CD4-positive, alpha-beta T cell treated with Interferon alpha-2 for 1 hour (primary cell): ENCODE measurements around the gene MEIS1.

Source experiments
- DNase-seq, 2 donors: peaks; one replicate each; pipeline ENCODE4 v3.0.0-alpha.2; 2020 to 2022

Gene MEIS1

DNA sequence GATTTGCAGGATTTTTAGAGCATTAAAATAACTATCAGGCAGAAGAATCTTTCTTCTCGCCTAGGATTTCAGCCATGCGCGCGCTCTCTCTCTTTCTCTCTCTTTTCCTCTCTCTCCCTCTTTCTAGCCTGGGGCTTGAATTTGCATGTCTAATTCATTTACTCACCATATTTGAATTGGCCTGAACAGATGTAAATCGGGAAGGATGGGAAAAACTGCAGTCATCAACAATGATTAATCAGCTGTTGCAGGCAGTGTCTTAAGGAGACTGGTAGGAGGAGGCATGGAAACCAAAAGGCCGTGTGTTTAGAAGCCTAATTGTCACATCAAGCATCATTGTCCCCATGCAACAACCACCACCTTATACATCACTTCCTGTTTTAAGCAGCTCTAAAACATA, 137.0 kb downstream of the MEIS1 start:
- DNase-seq, result no peak

- no peak for DNase-seq
These were observed 137.5 kb downstream of the MEIS1 start for GRCh38 chr2:66572391-66572790.

DNA sequence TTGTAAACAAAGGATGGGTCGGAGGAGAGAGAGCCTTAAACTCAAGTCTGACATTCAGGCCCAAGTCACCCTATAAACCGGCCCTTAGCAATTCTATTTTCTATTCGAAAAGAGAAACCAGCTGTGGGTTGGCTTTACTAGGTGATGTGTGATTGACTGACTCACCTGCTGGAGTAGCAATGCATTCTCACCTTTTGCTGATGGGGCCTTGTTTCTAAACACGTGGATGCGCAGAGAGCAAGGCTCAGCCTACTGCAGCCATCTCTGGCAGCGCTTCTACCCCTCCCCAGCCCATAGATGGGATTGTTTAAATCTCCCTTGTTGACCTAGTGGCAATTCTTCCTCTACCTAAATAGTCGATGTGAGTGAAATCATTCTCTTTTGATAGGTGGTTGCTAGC, 138.5 kb downstream of the MEIS1 start:
- no peak for DNase-seq

DNA sequence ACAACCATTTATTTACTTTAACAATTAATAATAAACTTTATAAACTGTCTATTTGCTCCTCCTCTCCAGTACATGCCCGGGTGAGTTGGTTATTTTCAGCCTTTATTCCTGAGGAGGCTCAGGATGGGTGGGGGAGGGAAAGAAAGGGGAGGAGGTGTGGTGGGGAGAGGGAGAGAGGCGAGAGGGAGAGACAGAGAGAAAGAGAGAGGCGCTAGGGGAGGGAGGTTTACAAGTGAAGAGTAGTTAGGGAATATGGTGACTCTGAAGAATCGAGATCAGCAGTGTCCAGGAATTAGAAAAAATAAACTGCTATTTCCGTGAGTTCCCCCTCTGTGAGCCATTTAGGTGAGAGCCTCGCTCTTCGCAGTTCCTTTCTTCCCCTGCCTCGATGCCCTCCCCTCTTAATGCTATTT, 138.9 kb downstream of the MEIS1 start:
- DNase-seq, result no peak

DNA sequence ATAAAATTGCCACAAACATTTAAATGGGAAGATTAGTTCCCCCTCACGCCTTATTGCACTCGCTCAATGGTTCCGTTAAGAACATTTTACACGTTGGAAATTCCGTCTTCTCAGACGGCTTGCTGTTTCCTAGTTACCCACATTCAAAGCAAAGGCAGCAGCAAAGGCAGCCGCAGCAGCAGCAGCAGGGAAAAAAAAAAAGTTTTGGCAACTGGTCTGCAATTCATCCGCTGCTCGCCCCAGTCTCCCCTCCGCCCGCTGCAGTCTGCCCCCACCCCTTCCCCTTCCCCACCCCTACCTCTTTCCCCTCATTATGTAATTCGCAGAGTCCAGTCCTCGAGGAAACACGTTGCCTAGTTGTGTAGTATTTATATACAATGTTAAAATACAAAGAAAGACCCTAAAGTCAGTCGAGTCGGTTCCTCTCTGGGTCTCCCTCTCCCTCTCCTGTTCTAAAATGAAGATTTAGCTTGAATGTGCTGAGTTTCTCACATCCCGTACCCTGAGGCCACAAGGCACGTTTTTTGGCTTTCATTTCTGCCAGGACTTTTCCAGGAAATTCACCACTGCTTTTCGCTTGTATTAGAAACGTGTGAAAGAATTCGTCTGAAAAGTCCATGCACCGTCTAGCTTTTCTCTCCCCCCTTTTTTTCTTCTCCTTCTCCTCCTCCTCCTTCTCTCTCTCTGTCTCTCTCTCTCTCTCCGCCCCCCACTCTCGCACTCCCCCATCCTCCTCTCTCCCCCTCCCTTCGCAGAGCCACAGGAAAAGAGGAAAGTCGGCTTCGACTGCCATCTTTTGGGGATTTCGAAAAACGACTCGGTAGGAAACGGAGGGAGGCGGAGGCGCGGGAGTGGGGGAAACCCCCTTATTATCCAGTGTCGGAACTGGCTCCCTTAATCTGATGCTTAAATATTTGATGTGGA, 140.0 kb downstream of the MEIS1 start:
- no peak for DNase-seq

DNA sequence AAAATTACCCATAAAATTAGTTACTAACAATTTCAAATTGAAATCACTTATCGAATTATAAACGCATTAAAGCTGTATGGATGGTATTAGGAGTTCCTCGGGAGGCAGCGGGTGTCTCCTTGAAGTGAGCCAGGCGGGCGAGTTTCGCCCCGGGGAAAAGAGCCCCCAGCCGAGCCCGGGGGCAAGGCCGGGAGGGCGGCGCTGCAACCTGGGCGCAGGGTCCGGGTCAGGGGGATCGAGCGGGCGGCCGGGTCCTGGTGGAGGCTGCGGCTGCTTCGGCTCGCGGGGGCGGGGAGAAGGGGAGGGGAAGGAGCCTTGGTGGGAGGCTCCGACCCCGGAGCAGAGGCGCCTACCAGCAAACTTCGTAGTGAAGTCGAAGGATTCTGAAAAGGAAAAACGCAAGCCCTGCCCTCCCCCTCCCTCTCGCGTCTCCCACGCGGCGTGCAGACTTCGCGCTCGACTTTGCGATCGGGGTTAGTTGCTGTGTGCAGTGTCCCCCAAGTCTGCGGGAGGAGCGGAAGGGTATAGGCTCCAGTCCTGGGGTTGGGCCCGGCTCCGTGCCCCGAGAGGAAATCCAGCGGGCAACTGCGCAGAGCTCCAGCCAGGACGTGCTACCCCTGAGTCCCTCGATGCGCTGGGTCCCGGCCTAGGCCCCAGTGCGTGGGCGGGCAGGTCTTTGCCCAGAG, 140.8 kb downstream of the MEIS1 start:
- DNase-seq, result no peak

GRCh38 chr2:66576311-66576560, 141.3 kb downstream of the MEIS1 start:
- no peak for DNase-seq

DNA sequence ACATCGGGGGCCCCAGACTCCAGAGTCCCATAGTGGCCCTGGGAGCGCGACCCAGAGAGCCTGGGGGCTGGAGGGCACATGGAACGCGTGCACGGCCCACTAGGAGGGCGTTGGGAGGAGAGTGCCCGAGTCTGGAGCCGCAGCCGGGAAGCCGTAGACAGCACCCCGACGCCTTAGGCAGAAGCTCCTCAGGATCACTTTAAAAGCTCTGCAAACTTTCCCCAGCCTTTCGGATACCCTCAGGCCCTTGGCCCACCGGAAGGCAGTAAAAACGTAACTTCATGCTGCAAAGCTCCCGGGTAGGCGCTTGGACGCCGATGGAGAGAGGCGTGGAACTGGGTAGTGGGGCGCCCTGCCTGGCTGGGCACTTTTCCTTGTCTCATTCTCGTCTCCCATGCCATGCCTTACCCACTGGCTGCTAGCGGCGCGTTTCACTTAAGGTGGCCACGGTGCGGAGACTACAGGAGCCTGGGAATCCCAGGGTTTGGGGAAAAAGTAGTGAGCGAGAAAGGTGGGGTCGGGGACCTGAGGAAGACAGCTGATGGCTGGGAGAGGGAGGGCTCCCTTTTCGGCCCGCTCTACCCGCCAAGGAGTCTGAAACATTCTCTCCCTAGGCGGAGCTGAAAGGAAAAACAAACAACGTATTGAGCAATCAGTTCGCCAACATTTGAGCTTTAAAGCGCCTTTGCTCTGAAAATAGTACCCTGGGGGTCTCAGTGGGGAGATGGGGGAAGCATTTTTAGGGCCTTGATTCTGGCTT, 141.8 kb downstream of the MEIS1 start:
- no peak for DNase-seq

GRCh38 chr2:66577321-66578053, 142.6 kb downstream of the MEIS1 start:
- DNase-seq, result no peak

GRCh38 chr2:66578054-66578686, 143.2 kb downstream of the MEIS1 start:
- DNase-seq, result no peak

DNA sequence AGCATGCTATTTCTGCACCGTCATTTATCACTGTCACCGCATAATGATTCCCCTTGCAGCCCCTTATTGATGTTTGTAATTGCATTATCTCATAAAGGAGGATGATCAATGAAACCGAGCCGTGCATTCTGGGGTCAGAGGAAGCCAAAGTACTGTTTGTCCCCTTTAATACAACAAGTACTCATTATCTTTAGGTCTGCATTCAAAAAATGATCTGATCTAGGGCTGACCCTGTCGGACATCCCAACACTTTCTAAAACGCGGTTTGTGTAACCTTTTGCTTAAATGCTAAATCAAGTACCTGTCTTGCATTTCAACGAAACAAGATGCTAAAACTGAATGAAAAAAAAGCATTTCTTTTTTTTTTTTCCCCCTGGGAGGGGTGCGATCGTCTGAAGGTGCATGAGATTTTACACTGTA, 143.8 kb downstream of the MEIS1 start:
- no peak for DNase-seq

- DNase-seq, result no peak
These were observed 144.5 kb downstream of the MEIS1 start for GRCh38 chr2:66579186-66580126.

DNA sequence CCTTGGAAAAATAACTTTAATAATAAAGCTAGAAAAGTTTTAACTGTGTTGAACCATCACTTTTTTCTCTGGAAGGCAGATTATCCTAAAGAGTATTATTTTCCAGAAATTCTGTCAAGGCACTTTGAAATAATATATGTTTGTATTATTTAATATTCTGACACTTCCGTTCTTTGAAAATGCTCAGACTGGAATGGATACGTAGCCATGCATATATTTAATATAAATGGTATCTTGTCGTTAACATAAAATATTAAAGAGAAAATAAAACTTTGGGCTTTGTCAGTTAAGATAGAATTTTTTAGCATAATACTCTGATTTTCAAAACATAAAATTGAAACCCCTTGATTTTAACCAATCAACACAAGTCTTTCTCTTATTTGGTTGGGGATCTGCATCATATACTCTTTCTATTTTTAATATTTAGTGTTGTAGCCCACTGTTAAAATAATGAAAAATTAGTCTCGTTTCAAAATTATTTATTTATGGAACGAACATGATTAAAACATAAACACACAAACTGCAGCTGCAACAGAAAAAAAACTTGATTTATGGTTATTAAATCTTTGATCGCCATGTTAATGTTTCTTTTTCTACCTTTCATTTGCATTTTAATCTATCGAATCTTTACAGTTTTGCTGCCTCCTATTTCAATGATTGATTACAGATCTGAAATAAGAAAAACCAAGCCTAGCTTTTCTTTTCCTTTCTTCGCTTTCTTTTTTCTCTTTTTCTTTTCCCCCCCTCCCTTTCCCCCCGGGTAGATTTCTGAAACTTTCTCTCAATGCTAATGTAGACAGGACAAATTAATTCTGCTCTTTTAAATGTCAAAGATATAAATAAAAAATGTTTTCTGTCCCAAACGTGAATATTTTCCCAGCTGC, 145.5 kb downstream of the MEIS1 start:
- DNase-seq, result no peak

DNA sequence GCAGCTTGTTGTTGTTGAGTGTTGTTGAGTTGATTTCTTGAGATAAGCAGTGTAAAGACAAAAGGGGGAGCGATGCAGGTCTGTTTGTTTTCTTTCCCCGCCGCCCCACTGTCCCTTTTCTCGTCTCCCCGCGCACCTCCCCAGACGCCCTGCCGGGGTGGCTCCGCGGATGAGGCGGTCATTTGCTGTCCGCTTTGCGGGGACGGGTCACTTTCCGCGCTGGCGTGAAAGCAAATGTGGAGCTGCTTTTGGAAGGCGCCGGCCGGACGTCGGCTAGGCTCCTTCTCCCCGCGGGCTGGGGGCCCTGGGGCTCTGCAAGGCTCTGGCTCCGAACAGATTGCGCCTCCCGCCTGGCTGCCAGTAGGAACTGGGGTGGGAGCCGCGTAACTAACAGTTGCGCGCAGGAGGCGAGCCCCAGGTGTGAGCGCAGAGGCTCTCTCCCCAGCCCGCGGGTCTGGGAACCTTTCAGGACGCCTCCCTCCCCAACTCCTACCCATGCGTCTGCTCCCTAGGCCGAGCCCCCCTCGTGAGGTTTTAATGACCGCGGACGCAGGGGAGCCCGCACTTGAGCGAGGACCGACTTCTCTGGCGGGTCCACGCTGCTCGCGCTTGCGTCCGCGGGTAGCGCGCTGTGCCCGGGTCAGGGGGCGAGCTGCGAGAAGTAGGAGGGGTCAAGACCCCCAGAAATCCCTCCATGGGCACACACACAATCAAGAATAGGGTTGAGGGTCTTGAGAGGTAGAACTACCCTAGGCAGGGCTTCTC, 146.6 kb downstream of the MEIS1 start:
- no peak for DNase-seq

DNA sequence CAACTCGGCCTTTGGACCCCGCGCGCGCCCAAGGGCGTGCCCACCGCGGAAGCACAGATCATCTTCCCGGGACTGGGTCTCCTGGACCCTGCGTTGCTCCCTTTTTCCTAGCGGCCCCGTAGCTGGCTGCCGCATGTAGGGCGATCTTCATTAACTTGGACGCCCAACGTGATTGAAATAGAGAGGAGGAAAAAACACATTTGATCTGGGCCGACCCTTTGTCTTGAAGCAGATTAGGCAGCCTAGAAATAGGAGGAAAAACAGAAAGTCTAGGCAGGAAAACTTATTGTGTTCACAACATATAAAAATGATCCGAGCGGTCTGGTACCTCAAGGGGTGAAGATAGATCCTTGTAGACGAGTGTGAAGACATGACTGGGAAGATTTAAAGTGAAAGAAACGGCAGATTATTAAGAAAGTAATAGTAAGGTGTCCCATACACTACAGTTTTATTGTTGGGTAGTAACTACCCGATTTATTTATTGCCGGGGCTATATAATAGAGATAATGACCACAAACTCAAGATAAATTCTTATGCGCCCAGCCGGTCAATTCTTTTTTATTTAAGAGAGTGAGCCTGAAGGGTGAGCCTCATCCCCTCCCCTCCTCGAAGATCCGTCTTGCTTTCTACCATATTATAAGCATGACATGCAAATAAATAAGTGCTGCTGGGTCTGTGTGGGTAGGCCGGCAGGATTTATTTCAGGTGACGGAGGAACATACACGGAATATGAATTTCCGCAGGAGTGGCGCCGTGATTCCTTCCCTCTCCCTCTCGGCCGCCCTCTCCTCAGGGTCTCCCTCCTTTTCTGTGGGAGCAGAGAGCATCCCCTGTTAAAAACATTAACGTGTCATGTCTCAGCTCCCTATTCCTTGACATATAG, 147.4 kb downstream of the MEIS1 start:
- DNase-seq, result no peak

GRCh38 chr2:66582987-66583880, 148.3 kb downstream of the MEIS1 start:
- no peak for DNase-seq

- no peak for DNase-seq
These were observed 149.0 kb downstream of the MEIS1 start for GRCh38 chr2:66583881-66584280.
